ENCODE results near the gene MAGED1.

Gene MAGED1

GRCh38 chrX:51853251-51853650 is 40.2 kb upstream of the MAGED1 start:
- TF ChIP-seq, protein P1, sequence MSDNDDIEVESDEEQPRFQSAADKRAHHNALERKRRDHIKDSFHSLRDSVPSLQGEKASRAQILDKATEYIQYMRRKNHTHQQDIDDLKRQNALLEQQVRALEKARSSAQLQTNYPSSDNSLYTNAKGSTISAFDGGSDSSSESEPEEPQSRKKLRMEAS (IDR thresholded peaks at IDR 0.05; ENCODE audit: low read depth, low read length) = no peak
- TF ChIP-seq POLR2A (IDR thresholded peaks at IDR 0.05; ENCODE audit: extremely low read depth, insufficient read length) = no peak
- TF ChIP-seq MYC (IDR thresholded peaks at IDR 0.05; ENCODE audit: low read depth, low read length) = no peak
- TF ChIP-seq CTCF (IDR thresholded peaks at IDR 0.05; ENCODE audit: low read depth, low read length) = no peak
- no peak overlapping the region for H3K4me3 ChIP-seq (ENCODE audit: low read depth, low read length)
- DNase-seq (ENCODE audit: low read depth) = no peak

DNA sequence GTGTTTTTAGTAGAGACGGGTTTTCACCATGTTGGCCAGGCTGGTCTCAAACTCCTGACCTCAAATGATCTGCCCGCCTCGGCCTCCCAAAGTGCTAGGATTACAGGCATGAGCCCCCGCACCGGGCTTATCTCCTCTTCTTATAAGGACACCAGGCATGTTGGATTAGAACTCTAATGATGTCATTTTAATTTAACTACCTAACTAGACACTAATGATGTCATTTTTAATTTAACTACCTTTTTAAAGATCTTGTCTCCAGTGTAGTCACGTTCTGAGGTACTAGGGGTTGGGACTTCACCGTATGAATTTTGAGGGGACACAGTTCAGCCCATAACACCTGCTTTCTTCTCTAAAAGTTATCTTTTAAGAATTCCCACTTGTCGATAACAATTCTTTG is 37.7 kb upstream of the MAGED1 start:
- no peak overlapping the region for H3K4me3 ChIP-seq (ENCODE audit: low read depth, low read length)
- TF ChIP-seq, protein P1 (IDR thresholded peaks at IDR 0.05; ENCODE audit: low read depth, low read length) = no peak
- no peak for TF ChIP-seq CTCF (IDR thresholded peaks at IDR 0.05; ENCODE audit: low read depth, low read length)
- no peak for DNase-seq (ENCODE audit: low read depth)

DNA sequence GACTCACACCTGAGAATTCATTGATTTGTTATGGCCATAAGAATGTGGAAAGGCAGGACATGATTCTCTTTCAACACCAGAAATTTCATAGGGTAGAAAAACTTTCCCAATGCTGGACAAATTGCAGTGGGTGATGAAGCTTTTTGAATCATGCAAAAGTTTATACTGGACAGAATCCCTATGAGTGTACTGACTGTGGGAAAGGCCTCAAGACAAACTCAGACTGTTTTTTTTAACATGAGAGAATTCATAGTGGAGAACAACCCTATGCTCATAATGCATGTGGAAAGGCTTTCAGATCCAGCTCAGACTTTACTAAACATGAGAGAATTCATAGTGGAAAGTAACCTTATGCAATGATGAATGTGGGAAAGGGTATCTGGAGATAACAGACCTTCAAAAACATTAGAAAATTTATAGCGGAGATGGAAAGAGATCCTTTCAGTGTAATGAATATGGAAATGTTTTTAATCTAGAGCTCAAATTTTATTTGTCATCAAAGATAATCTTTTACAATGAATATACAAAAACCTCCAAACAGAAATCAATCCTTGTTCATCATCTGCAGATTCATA is 36.2 kb upstream of the MAGED1 start:
- no peak overlapping the region for H3K4me3 ChIP-seq (ENCODE audit: low read depth, low read length)
- no peak for TF ChIP-seq POLR2A (IDR thresholded peaks at IDR 0.05; ENCODE audit: extremely low read depth, insufficient read length)
- TF ChIP-seq, protein P1 (IDR thresholded peaks at IDR 0.05; ENCODE audit: low read depth, low read length) = no peak
- no peak for TF ChIP-seq MYC (IDR thresholded peaks at IDR 0.05; ENCODE audit: low read depth, low read length)
- TF ChIP-seq CTCF (IDR thresholded peaks at IDR 0.05; ENCODE audit: low read depth, low read length) = no peak
- DNase-seq (ENCODE audit: low read depth) = no peak

GRCh38 chrX:51860679-51861078 is 32.7 kb upstream of the MAGED1 start:
- DNase-seq (ENCODE audit: low read depth) = peak; percentile 30

GRCh38 chrX:51862920-51863319 is 30.5 kb upstream of the MAGED1 start:
- DNase-seq (ENCODE audit: low read depth) = no peak
- TF ChIP-seq, protein P1 (IDR thresholded peaks at IDR 0.05; ENCODE audit: low read depth, low read length) = no peak
- TF ChIP-seq CTCF (IDR thresholded peaks at IDR 0.05; ENCODE audit: low read depth, low read length) (no peak), POLR2A (IDR thresholded peaks at IDR 0.05; ENCODE audit: extremely low read depth, insufficient read length) (no peak), MYC (IDR thresholded peaks at IDR 0.05; ENCODE audit: low read depth, low read length) (no peak)

More at GRCh38 chrX:51860679-51861078, 32.7 kb upstream of the MAGED1 start:
- no peak overlapping the region for H3K4me3 ChIP-seq (ENCODE audit: low read depth, low read length)
- TF ChIP-seq MYC (IDR thresholded peaks at IDR 0.05; ENCODE audit: low read depth, low read length) (no peak), POLR2A (IDR thresholded peaks at IDR 0.05; ENCODE audit: extremely low read depth, insufficient read length) (no peak), CTCF (IDR thresholded peaks at IDR 0.05; ENCODE audit: low read depth, low read length) (peak; percentile 38)
- TF ChIP-seq, protein P1 (IDR thresholded peaks at IDR 0.05; ENCODE audit: low read depth, low read length) = no peak

More at GRCh38 chrX:51862920-51863319, 30.5 kb upstream of the MAGED1 start:
- no peak overlapping the region for H3K4me3 ChIP-seq (ENCODE audit: low read depth, low read length)

Data from NB4 (cell line).